SH-SY5Y (cell line): Measurements from ENCODE around the gene MZB1.

Experiments used
- GATA2 ChIP-seq: IDR thresholded peaks from 2 replicates; pipeline ENCODE4 v1.6.1; 2011; ENCODE audit warnings: mild to moderate bottlenecking, low read depth, low read length
- GATA3 ChIP-seq: IDR thresholded peaks from 2 replicates; pipeline ENCODE4 v1.6.1; 2011; ENCODE audit warnings: low read depth, mild to moderate bottlenecking, low read length, moderate library complexity

Gene MZB1

GRCh38 chr5:139341187-139341688 lies 48.5 kb downstream of the MZB1 start:
- TF ChIP-seq GATA3 (no peak), GATA2 (no peak)

GRCh38 chr5:139340051-139340450 lies 49.7 kb downstream of the MZB1 start:
- TF ChIP-seq GATA2 (no peak), GATA3 (no peak)
